Coronary artery (tissue), 2 donors: ENCODE measurements around the gene DHDH.
"Not testable (repeated sequence)": the region's sequence is repeated elsewhere in the genome, so short reads cannot be mapped to it uniquely, and the experiment has no call there.

Source experiments
- DNase-seq: peaks from one replicate; pipeline ENCODE4 v3.0.0-alpha.2; 2017; ENCODE audit warnings: low spot score
- H3K27ac ChIP-seq, 2 donors: fragments of 200-600 bp; sonication (generic); one replicate each; pipeline ENCODE4 v1.5.1; 2016 to 2019
- H3K4me3 ChIP-seq: fragments of 200-600 bp; sonication (generic); 2 replicates; pipeline ENCODE4 v1.5.1; 2016; ENCODE audit warnings: mild to moderate bottlenecking, moderate library complexity
- CTCF ChIP-seq: fragments of 200-600 bp; sonication (generic); IDR thresholded peaks from one replicate; pipeline ENCODE4 v1.5.1; 2019; ENCODE audit warnings: antibody characterized with exemption

The DHDH gene

GRCh38 chr19:48897181-48897580 is 36.3 kb upstream of the DHDH start:
- TF ChIP-seq CTCF = no peak
- DNase-seq = no peak
- Histone ChIP-seq H3K27ac (no peak overlapping the region), H3K4me3 (no peak overlapping the region)

- H3K4me3 ChIP-seq = peak overlapping the region; percentile 78
- DNase-seq = not testable (repeated sequence)
Measured at GRCh38 chr19:48899386-48899749, 34.1 kb upstream of the DHDH start.

GRCh38 chr19:48899781-48900476 is 33.6 kb upstream of the DHDH start, which contains the start of gene NUCB1:
Gene NUCB1, plus strand, starts transcription at chr19:48900312. Its CDS starts 485 bp downstream, at chr19:48900797.
- H3K4me3 ChIP-seq = peak within 1 kb of the TSS; percentile 78
- peak within 1 kb of the TSS; percentile 80 to 86 for H3K27ac ChIP-seq
- no peak for TF ChIP-seq CTCF
- DNase-seq = peak; percentile 100

More at GRCh38 chr19:48899386-48899749, 34.1 kb upstream of the DHDH start:
- H3K27ac ChIP-seq = peak overlapping the region; percentile 80 to 86

- no peak for TF ChIP-seq CTCF
- no peak for DNase-seq
- peak overlapping the region; percentile 78 for H3K4me3 ChIP-seq
- H3K27ac ChIP-seq = peak overlapping the region; percentile 80 to 86
Measured at GRCh38 chr19:48900477-48901406, 32.8 kb upstream of the DHDH start.

- H3K4me3 ChIP-seq, H3K27ac ChIP-seq, DNase-seq: not testable (repeated sequence)
Measured at GRCh38 chr19:48902291-48902690, 31.2 kb upstream of the DHDH start.

- not testable (repeated sequence) for H3K4me3 ChIP-seq, DNase-seq, H3K27ac ChIP-seq
Measured at GRCh38 chr19:48903788-48904187, 29.7 kb upstream of the DHDH start.

- Histone ChIP-seq H3K4me3 (no peak overlapping the region), H3K27ac (no peak overlapping the region)
- no peak for DNase-seq
- TF ChIP-seq CTCF = no peak
Measured at GRCh38 chr19:48905664-48906063, 27.8 kb upstream of the DHDH start.

GRCh38 chr19:48906324-48906723 is 27.2 kb upstream of the DHDH start:
- no peak for TF ChIP-seq CTCF
- no peak for DNase-seq
- Histone ChIP-seq H3K27ac (no peak overlapping the region), H3K4me3 (no peak overlapping the region)
